Thyroid gland (tissue), 4 donors: Measurements from ENCODE around the gene PRM2.

Experiments
- POLR2A ChIP-seq, 2 donors: fragments of 450-650 bp; IDR thresholded peaks; one replicate each; pipeline ENCODE4 v1.6.1; 2017; ENCODE audit warnings: antibody characterized with exemption in 2 of 2, mild to moderate bottlenecking in 2 of 2, moderate library complexity in 1 of 2
- TF ChIP-seq, protein P1 (sequence below), 6 experiments: fragments of 200-600 bp in 3 of 6; fragments of 450-650 bp in 3 of 6; sonication (generic) in 3 of 6; IDR thresholded peaks; one replicate each; pipeline ENCODE4 v1.5.1; 2016 to 2019; ENCODE audit warnings: antibody characterized with exemption in 6 of 6, mild to moderate bottlenecking in 2 of 6, inconsistent platforms in 1 of 6, moderate library complexity in 1 of 6

- TF ChIP-seq, protein P1, sequence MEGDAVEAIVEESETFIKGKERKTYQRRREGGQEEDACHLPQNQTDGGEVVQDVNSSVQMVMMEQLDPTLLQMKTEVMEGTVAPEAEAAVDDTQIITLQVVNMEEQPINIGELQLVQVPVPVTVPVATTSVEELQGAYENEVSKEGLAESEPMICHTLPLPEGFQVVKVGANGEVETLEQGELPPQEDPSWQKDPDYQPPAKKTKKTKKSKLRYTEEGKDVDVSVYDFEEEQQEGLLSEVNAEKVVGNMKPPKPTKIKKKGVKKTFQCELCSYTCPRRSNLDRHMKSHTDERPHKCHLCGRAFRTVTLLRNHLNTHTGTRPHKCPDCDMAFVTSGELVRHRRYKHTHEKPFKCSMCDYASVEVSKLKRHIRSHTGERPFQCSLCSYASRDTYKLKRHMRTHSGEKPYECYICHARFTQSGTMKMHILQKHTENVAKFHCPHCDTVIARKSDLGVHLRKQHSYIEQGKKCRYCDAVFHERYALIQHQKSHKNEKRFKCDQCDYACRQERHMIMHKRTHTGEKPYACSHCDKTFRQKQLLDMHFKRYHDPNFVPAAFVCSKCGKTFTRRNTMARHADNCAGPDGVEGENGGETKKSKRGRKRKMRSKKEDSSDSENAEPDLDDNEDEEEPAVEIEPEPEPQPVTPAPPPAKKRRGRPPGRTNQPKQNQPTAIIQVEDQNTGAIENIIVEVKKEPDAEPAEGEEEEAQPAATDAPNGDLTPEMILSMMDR (IDR thresholded peaks at IDR 0.05): no peak
- TF ChIP-seq POLR2A (IDR thresholded peaks at IDR 0.05): no peak
These were observed 46.5 kb upstream of the PRM2 start for GRCh38 chr16:11322823-11323222.
